Measurements from ENCODE around the gene SPATS2L. TPM values are rescaled to one million over a fixed set of nuclear protein-coding genes. Genes with fewer than 3 reads are reported as not detected.

SPATS2L gene
- total RNA-seq, 1 donor: 65.6 TPM

GRCh38 chr2:200274116-200275075, 32.1 kb upstream of the SPATS2L start:
- peak; percentile 21 for DNase-seq (ENCODE audit: low read depth)
- no peak for TF ChIP-seq CTCF (IDR thresholded peaks at IDR 0.05; ENCODE audit: insufficient read depth, low read depth, low read length)
- no peak overlapping the region for H3K4me3 ChIP-seq (ENCODE audit: low read depth, low read length)

GRCh38 chr2:200275295-200276013, 31.0 kb upstream of the SPATS2L start:
- no peak for TF ChIP-seq CTCF (IDR thresholded peaks at IDR 0.05; ENCODE audit: insufficient read depth, low read depth, low read length)
- H3K4me3 ChIP-seq (ENCODE audit: low read depth, low read length): no peak overlapping the region
- no peak for DNase-seq (ENCODE audit: low read depth)

DNA sequence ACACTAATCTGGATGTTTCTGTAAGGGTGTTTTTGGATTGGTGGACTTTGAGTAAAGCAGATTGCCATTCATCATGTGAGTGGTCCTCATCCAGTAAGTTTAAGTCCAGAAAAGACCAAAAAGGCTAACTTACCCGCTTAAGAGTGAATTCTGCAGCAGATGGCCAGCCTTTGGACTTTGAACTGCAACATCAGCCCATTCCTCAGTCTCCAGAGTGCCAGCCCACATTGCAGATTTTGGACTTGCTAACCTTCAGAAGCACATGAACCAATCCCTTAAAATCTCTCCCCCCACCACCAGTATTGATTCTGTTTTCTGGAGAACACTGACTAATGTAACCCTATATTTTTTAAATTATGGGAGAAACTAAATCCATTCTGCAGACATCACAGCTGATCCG, 30.0 kb upstream of the SPATS2L start:
- TF ChIP-seq CTCF (IDR thresholded peaks at IDR 0.05; ENCODE audit: insufficient read depth, low read depth, low read length): no peak
- H3K4me3 ChIP-seq (ENCODE audit: low read depth, low read length): no peak overlapping the region
- no peak for DNase-seq (ENCODE audit: low read depth)

DNA sequence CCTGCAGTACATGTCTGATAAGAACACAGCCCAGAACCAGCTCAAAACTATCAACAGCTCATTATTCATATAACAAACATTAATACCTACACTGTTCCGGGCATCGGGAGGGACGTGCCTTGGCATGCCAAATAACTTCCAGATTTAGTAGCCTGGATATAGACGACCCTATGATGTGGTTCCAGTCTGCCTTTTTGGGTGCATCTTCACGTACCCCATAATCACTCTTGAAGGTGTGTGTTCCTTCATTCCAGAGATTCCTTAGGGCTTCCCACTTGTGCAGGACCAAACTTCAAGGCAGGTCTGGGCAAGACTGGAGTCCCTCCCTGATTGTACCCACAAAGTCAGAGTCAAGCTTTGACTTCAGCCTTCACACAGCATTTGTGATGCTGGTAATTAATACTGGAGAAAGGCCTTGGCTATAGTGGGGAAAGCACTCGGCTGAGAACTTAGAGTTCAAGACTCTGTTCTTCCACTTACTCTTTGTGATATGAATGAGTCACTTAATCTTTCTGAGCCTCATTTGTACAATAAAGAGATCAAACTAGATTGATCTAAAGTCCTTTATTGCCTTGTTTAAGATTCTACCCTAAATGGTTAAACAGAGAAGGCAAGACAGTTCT, 27.7 kb upstream of the SPATS2L start:
- no peak for TF ChIP-seq CTCF (IDR thresholded peaks at IDR 0.05; ENCODE audit: insufficient read depth, low read depth, low read length)
- H3K4me3 ChIP-seq (ENCODE audit: low read depth, low read length): no peak overlapping the region
- DNase-seq (ENCODE audit: low read depth): no peak

- no peak overlapping the region for H3K4me3 ChIP-seq (ENCODE audit: low read depth, low read length)
- no peak for DNase-seq (ENCODE audit: low read depth)
- TF ChIP-seq CTCF (IDR thresholded peaks at IDR 0.05; ENCODE audit: insufficient read depth, low read depth, low read length): no peak
Observed at GRCh38 chr2:200279857-200280256, 26.6 kb upstream of the SPATS2L start.

- TF ChIP-seq CTCF (IDR thresholded peaks at IDR 0.05; ENCODE audit: insufficient read depth, low read depth, low read length): no peak
- DNase-seq (ENCODE audit: low read depth): no peak
- H3K4me3 ChIP-seq (ENCODE audit: low read depth, low read length): no peak overlapping the region
Observed at GRCh38 chr2:200286578-200286977, 19.9 kb upstream of the SPATS2L start.

Measured in fibroblast of villous mesenchyme (primary cell).